ENCODE data around the gene PALLD. TPM values are rescaled to one million over a fixed set of nuclear protein-coding genes. Genes with fewer than 3 reads are reported as not detected.

The PALLD gene
- total RNA-seq, 1 experiment from 2014 or later = 18.3 TPM

- Histone ChIP-seq H4K91ac (ENCODE audit: insufficient read length, low read depth, low read length) (no peak overlapping the region), H3T11ph (ENCODE audit: low read length) (no peak overlapping the region), H2BK20ac (ENCODE audit: low read depth, low read length, poor library complexity, severe bottlenecking) (no peak overlapping the region), H2AFZ (ENCODE audit: low read length) (no peak overlapping the region), H3K18ac (ENCODE audit: insufficient read length, low read depth, low read length) (no peak overlapping the region), H3K4me1 (ENCODE audit: insufficient read depth, low read length) (peaks cover 1% of the 10 kb centered on the region; the same call in 1 of the 2 replicates), H3K56ac (ENCODE audit: insufficient read length, low read depth, low read length) (no peak overlapping the region), H3K9ac (ENCODE audit: extremely low read depth, insufficient read length, low read length) (no peak overlapping the region), H2BK12ac (ENCODE audit: insufficient read length, low read depth, low read length) (no peak overlapping the region), H2AK5ac (ENCODE audit: insufficient read length, low read length) (no peak overlapping the region), H4K5ac (ENCODE audit: insufficient read length, low read depth, low read length) (no peak overlapping the region), H3K27ac (ENCODE audit: insufficient read length, low read depth, low read length) (no peak overlapping the region), H3K79me1 (ENCODE audit: insufficient read depth, low read depth, low read length, poor library complexity, severe bottlenecking) (no peaks in the 10 kb centered on the region), H4K20me1 (ENCODE audit: control insufficient read depth, insufficient read depth, insufficient read length) (no peaks in the 10 kb centered on the region), H3K4me2 (ENCODE audit: insufficient read depth, insufficient read length, low read length) (no peak overlapping the region), H3K4ac (ENCODE audit: low read depth, low read length) (no peak overlapping the region), H4K8ac (replicated peaks; ENCODE audit: insufficient read length, low read depth, low read length) (no peak overlapping the region), H3K14ac (ENCODE audit: insufficient read depth, low read length) (no peak overlapping the region), H3K23me2 (ENCODE audit: insufficient read length, low read depth, low read length, poor library complexity, severe bottlenecking) (no peaks in the 10 kb centered on the region), H3K9me3 (ENCODE audit: control insufficient read depth, low read depth, low read length) (no peaks in the 10 kb centered on the region), H3K27me3 (ENCODE audit: insufficient read depth, low read length) (peaks cover 6% of the 10 kb centered on the region; the same call in 1 of the 2 replicates), H2BK5ac (ENCODE audit: insufficient read length, low read length) (no peak overlapping the region), H2BK15ac (ENCODE audit: low read depth, low read length) (no peak overlapping the region), H2BK120ac (ENCODE audit: low read depth, low read length, poor library complexity, severe bottlenecking) (no peak overlapping the region), H3K23ac (ENCODE audit: insufficient read length, low read depth, low read length) (no peak overlapping the region), H3K79me2 (ENCODE audit: insufficient read depth, low read length) (no peaks in the 10 kb centered on the region)
- Mint-ChIP-seq H3K36me3 (ENCODE audit: insufficient read depth in 1 of 3, low read depth in 3 of 3) (peaks cover 0 to 3% (median 0%) of the 10 kb centered on the region in 3 experiments; a peak in 1 of 7 replicates), H3K27me3 (ENCODE audit: low read depth) (peaks cover 37% of the 10 kb centered on the region), H3K4me1 (peaks cover 13 to 30% of the 10 kb centered on the region in 2 experiments), H3K4me3 (no peak overlapping the region), H3K27ac (no peak overlapping the region), H3K9me3 (peaks cover 0 to 2% of the 10 kb centered on the region in 2 experiments; a peak in 3 of 5 replicates)
- no peak for DNase-seq
- no CpG with 5 or more reads among the region's 3 CpGs for WGBS (ENCODE audit: extremely low coverage, insufficient read length, low lambda C conversion rate)
- TF ChIP-seq, protein P1, sequence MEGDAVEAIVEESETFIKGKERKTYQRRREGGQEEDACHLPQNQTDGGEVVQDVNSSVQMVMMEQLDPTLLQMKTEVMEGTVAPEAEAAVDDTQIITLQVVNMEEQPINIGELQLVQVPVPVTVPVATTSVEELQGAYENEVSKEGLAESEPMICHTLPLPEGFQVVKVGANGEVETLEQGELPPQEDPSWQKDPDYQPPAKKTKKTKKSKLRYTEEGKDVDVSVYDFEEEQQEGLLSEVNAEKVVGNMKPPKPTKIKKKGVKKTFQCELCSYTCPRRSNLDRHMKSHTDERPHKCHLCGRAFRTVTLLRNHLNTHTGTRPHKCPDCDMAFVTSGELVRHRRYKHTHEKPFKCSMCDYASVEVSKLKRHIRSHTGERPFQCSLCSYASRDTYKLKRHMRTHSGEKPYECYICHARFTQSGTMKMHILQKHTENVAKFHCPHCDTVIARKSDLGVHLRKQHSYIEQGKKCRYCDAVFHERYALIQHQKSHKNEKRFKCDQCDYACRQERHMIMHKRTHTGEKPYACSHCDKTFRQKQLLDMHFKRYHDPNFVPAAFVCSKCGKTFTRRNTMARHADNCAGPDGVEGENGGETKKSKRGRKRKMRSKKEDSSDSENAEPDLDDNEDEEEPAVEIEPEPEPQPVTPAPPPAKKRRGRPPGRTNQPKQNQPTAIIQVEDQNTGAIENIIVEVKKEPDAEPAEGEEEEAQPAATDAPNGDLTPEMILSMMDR (conservative IDR thresholded peaks at IDR 0.05) = no peak
These were observed 221.0 kb downstream of the PALLD start for GRCh38 chr4:168717847-168718246.

Data from H9 (cell line).